Neural cell (in vitro differentiated cells): ENCODE results near the gene SREBF1. TPM values are rescaled to one million over a fixed set of nuclear protein-coding genes. Genes with fewer than 3 reads are reported as not detected.

ENCODE experiments used
- H2AFZ ChIP-seq: fragments of 200-600, 300-800 bp; sonication (generic), shearing (Covaris generic); 2 replicates; pipeline ENCODE4 v1.6.0; 2014; ENCODE audit warnings: low read depth, mild to moderate bottlenecking, antibody characterized with exemption, low read length, moderate library complexity
- H3F3A ChIP-seq: fragments of 200-600 bp; shearing (Covaris generic); 2 replicates; pipeline ENCODE4 v1.6.1; 2016; ENCODE audit warnings: mild to moderate bottlenecking, moderate library complexity, mixed read lengths, antibody characterized with exemption, low read length; ENCODE audit not compliant: insufficient read depth, poor library complexity, severe bottlenecking
- H3K27ac ChIP-seq: fragments of 200-600, 300-800 bp; sonication (generic), shearing (Covaris generic); 2 replicates; pipeline ENCODE4 v1.5.1; 2014; ENCODE audit warnings: mild to moderate bottlenecking, low read length, moderate library complexity
- H3K27me3 ChIP-seq: fragments of 300-800, 200-600 bp; sonication (generic), shearing (Covaris generic); 2 replicates; pipeline ENCODE4 v1.6.0; 2014; ENCODE audit warnings: mild to moderate bottlenecking, low read depth, low read length, moderate library complexity; ENCODE audit not compliant: insufficient read depth
- H3K36me3 ChIP-seq: fragments of 300-800, 200-600 bp; sonication (generic), shearing (Covaris generic); 2 replicates; pipeline ENCODE4 v1.5.1; 2014; ENCODE audit warnings: mild to moderate bottlenecking, antibody characterized with exemption, low read length, moderate library complexity; ENCODE audit not compliant: insufficient read depth
- H3K4me2 ChIP-seq: fragments of 300-800, 200-600 bp; sonication (generic), shearing (Covaris generic); 2 replicates; pipeline ENCODE4 v1.6.0; 2014; ENCODE audit warnings: mild to moderate bottlenecking, low read length
- H3K4me3 ChIP-seq: fragments of 300-800, 200-600 bp; sonication (generic), shearing (Covaris generic); 2 replicates; pipeline ENCODE4 v1.5.1; 2014; ENCODE audit warnings: mild to moderate bottlenecking, low read length, moderate library complexity
- H3K79me2 ChIP-seq: fragments of 200-600 bp; shearing (Covaris generic); replicated peaks from 2 replicates; pipeline ENCODE4 v1.6.0; 2014; ENCODE audit warnings: mild to moderate bottlenecking, low read length, moderate library complexity; ENCODE audit not compliant: insufficient read depth
- H3K9ac ChIP-seq: fragments of 300-800, 200-600 bp; sonication (generic), shearing (Covaris generic); 2 replicates; pipeline ENCODE4 v1.6.1; 2016; ENCODE audit warnings: mild to moderate bottlenecking, low read length, mixed read lengths
- H3K9me2 ChIP-seq: fragments of 200-600 bp; shearing (Covaris generic); 2 replicates; pipeline ENCODE4 v1.6.1; 2016; ENCODE audit warnings: mild to moderate bottlenecking, low read length, mixed read lengths; ENCODE audit not compliant: insufficient read depth
- H3K9me3 ChIP-seq: fragments of 200-600, 300-800 bp; sonication (generic), shearing (Covaris generic); 2 replicates; pipeline ENCODE4 v1.6.1; 2016; ENCODE audit warnings: mild to moderate bottlenecking, mixed run types, low read length, moderate library complexity, mixed read lengths
- H4K20me1 ChIP-seq: fragments of 200-600 bp; shearing (Covaris generic); 2 replicates; pipeline ENCODE4 v1.6.1; 2016; ENCODE audit warnings: mild to moderate bottlenecking, mixed run types; ENCODE audit not compliant: insufficient read depth
- CTCF ChIP-seq: fragments of 450-650 bp; IDR thresholded peaks from 2 replicates; pipeline ENCODE4 v1.5.1; 2014; ENCODE audit warnings: antibody characterized with exemption, mild to moderate bottlenecking, moderate library complexity; ENCODE audit not compliant: poor library complexity, severe bottlenecking
- EP300 ChIP-seq: fragments of 450-650 bp; conservative IDR thresholded peaks from 2 replicates; pipeline ENCODE4 v1.6.1; 2014; ENCODE audit warnings: antibody characterized with exemption, mild to moderate bottlenecking, moderate library complexity; ENCODE audit not compliant: poor library complexity, severe bottlenecking
- EZH2 ChIP-seq: fragments of 200-600, 300-800 bp; shearing (Covaris generic), sonication (generic); IDR thresholded peaks from 2 replicates; pipeline ENCODE4 v1.6.1; 2014; ENCODE audit warnings: antibody characterized with exemption, low read length, borderline replicate concordance, mild to moderate bottlenecking; ENCODE audit not compliant: insufficient read depth, poor library complexity, severe bottlenecking
- MXI1 ChIP-seq: fragments of 450-650 bp; conservative IDR thresholded peaks from 2 replicates; pipeline ENCODE4 v1.6.1; 2014; ENCODE audit warnings: antibody characterized with exemption, mild to moderate bottlenecking; ENCODE audit not compliant: poor library complexity, severe bottlenecking
- POLR2AphosphoS5 ChIP-seq: IDR thresholded peaks from 2 replicates; pipeline ENCODE4 v1.6.1; 2012
- RAD21 ChIP-seq: fragments of 450-650 bp; conservative IDR thresholded peaks from 2 replicates; pipeline ENCODE4 v1.6.1; 2014; ENCODE audit warnings: antibody characterized with exemption, mild to moderate bottlenecking, moderate library complexity
- REST ChIP-seq: IDR thresholded peaks from 2 replicates; pipeline ENCODE4 v1.6.1; 2012; ENCODE audit warnings: borderline replicate concordance
- SMC3 ChIP-seq: fragments of 450-650 bp; conservative IDR thresholded peaks from 2 replicates; pipeline ENCODE4 v1.6.1; 2014; ENCODE audit warnings: antibody characterized with exemption, mild to moderate bottlenecking, moderate library complexity; ENCODE audit not compliant: poor library complexity
- TAF1 ChIP-seq: IDR thresholded peaks from 2 replicates; pipeline ENCODE4 v1.6.1; 2012; ENCODE audit warnings: low read depth
- polyA plus RNA-seq: library from polyadenylated mRNA; depleted of rRNA; stranded (reverse); fragments of >200 nt; gene quantifications from 2 replicates; pipeline ENCODE4 v1.2.3, GENCODE V29; 2014

Gene SREBF1
- polyA plus RNA-seq, 1 donor from 2014 or later: 22.5 TPM

- Histone ChIP-seq H3K9me2 (no peaks in the 10 kb centered on the region), H2AFZ (no peak overlapping the region), H3K27me3 (no peaks in the 10 kb centered on the region), H3K36me3 (no peaks in the 10 kb centered on the region), H3K4me2 (no peak overlapping the region), H3K79me2 (no peaks in the 10 kb centered on the region), H3K27ac (no peak overlapping the region), H3K9me3 (no peaks in the 10 kb centered on the region), H3K4me3 (no peak overlapping the region), H3F3A (peaks cover 4% of the 10 kb centered on the region), H4K20me1 (no peaks in the 10 kb centered on the region), H3K9ac (no peak overlapping the region)
- TF ChIP-seq MXI1 (no peak), REST (no peak), EP300 (no peak), TAF1 (no peak), RAD21 (no peak), CTCF (no peak), SMC3 (no peak), POLR2AphosphoS5 (no peak), EZH2 (no peak)
Observed at GRCh38 chr17:17871913-17872312, 35.1 kb upstream of the SREBF1 start.

- no peaks in the 10 kb centered on the region for H4K20me1 ChIP-seq
- H3K9ac ChIP-seq: no peak overlapping the region
- no peaks in the 10 kb centered on the region for H3K79me2 ChIP-seq
- no peak for TF ChIP-seq MXI1
- no peak for TF ChIP-seq TAF1
- no peak for TF ChIP-seq POLR2AphosphoS5
- TF ChIP-seq RAD21: no peak
- no peak for TF ChIP-seq REST
- TF ChIP-seq CTCF: peak; percentile 24
- H3K9me2 ChIP-seq: no peaks in the 10 kb centered on the region
- H2AFZ ChIP-seq: no peak overlapping the region
- H3K4me2 ChIP-seq: no peak overlapping the region
- H3K4me3 ChIP-seq: no peak overlapping the region
- peaks cover 4% of the 10 kb centered on the region for H3F3A ChIP-seq
- H3K9me3 ChIP-seq: no peaks in the 10 kb centered on the region
- peak overlapping the region; percentile 36 for H3K27ac ChIP-seq
- no peaks in the 10 kb centered on the region for H3K27me3 ChIP-seq
- no peaks in the 10 kb centered on the region for H3K36me3 ChIP-seq
Observed at GRCh38 chr17:17870247-17870646, 33.5 kb upstream of the SREBF1 start.
